ENCODE data around the gene ARID2. TPM values are rescaled to one million over a fixed set of nuclear protein-coding genes. Genes with fewer than 3 reads are reported as not detected.

The ARID2 gene
- total and polyA plus RNA-seq, 2 of the 4 experiments (the other 2 are of a cell fraction): 5.4 to 28.1 TPM

DNA sequence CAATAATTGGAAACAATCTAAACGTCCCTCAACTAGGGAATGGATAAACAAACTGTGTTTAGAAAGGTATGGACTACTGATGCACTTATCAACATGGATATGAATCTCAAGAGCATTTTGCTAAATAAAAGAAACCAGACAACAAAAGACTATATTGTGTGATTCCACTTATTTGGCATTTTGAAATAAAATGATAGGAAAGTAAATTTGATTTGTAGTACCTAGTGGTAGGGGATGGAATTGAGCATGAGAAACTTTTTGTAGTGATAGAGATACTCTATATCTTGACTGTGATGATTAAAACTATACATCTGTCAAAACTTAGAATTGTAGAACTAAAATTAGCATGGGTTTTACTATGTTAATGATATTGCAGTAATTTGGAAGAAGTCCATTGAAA is 87.1 kb downstream of the ARID2 start:
- Histone ChIP-seq H3K23ac (ENCODE audit: low read depth, low read length) (no peak overlapping the region), H2AK9ac (replicated peaks; ENCODE audit: low read depth, low read length, poor library complexity) (no peak overlapping the region), H2BK5ac (ENCODE audit: low read depth, low read length, poor library complexity, severe bottlenecking) (no peak overlapping the region), H2BK20ac (ENCODE audit: low read depth, low read length) (no peak overlapping the region), H4K91ac (ENCODE audit: insufficient read depth, low read depth, low read length) (no peak overlapping the region), H2BK15ac (ENCODE audit: low read depth, low read length) (no peak overlapping the region), H3K18ac (ENCODE audit: low read depth, low read length) (no peak overlapping the region), H3K36me3 (ENCODE audit: control insufficient read depth, insufficient read depth, low read length) (peaks cover 6% of the 10 kb centered on the region; the same call in 1 of the 2 replicates), H4K20me1 (ENCODE audit: insufficient read depth, low read length) (no peaks in the 10 kb centered on the region), H3K9me3 (ENCODE audit: control insufficient read depth, insufficient read depth, low read length) (no peaks in the 10 kb centered on the region), H4K8ac (ENCODE audit: low read depth in 2 of 2, low read length in 2 of 2) (no peak overlapping the region), H2AK5ac (ENCODE audit: low read depth, low read length) (no peak overlapping the region), H3K56ac (ENCODE audit: extremely low read depth, insufficient read depth, low read length) (no peak overlapping the region), H2AFZ (replicated peaks; ENCODE audit: low read length, poor library complexity) (no peak overlapping the region), H3K27ac (ENCODE audit: insufficient read depth, low read length) (no peak overlapping the region), H3K27me3 (ENCODE audit: control insufficient read depth, insufficient read depth, low read length) (no peaks in the 10 kb centered on the region), H3K79me1 (ENCODE audit: low read depth in 1 of 2, low read length in 2 of 2) (peaks cover 0 to 13% of the 10 kb centered on the region in 2 experiments; a peak in 2 of 4 replicates), H3K4me1 (ENCODE audit: control insufficient read depth, insufficient read depth, low read length) (no peaks in the 10 kb centered on the region), H3K9ac (ENCODE audit: low read depth, low read length) (no peak overlapping the region), H4K5ac (ENCODE audit: low read depth, low read length) (no peak overlapping the region), H3K14ac (replicated peaks; ENCODE audit: low read depth, low read length) (no peak overlapping the region), H3K4me3 (ENCODE audit: insufficient read depth, low read depth, low read length) (no peak overlapping the region), H3K4ac (ENCODE audit: low read depth, low read length) (no peak overlapping the region), H3K9me1 (ENCODE audit: insufficient read depth, low read length) (0 out of 2 replicates have a peak, but pooled peaks cover 3% of the 10 kb centered on the region), H2BK120ac (ENCODE audit: low read depth, low read length) (no peak overlapping the region), H3K4me2 (ENCODE audit: low read depth, low read length) (no peak overlapping the region)
- no peak for DNase-seq
- no CpG with 5 or more reads among the region's 1 CpG for WGBS, 2 experiments (ENCODE audit: extremely low coverage in 2 of 2, insufficient read length in 1 of 2)
- ChIA-PET CTCF (interaction anchor here (1.5 kb wide), 1 partner anchor 14 kb away, joined by 3 read pairs; no protein-coding TSS in a partner anchor), POLR2A (ENCODE audit: unreplicated experiment) (no interaction called here)
- in situ Hi-C loops (cut with MboI; ENCODE audit: low sequenced_read_pairs) (no loop called here), dilution Hi-C loops (cut with HindIII; ENCODE audit: low sequenced_read_pairs, unreplicated experiment) (no loop called here), intact Hi-C loops (cut with micrococcal nuclease) (loop anchor here (5.0 kb wide), 1 partner anchor 44 kb away; no protein-coding TSS in a partner anchor)
- no peak for ATAC-seq (ENCODE audit: low read depth)
- no TSS peak for BruUV-seq (replicated peaks)
- TF ChIP-seq FOS (IDR thresholded peaks at IDR 0.05; ENCODE audit: low read depth, low read length) (no peak), BHLHE40 (IDR thresholded peaks at IDR 0.05; ENCODE audit: low read depth, low read length) (no peak), MAFK (IDR thresholded peaks at IDR 0.05; ENCODE audit: low read depth, low read length) (no peak), MAZ (IDR thresholded peaks at IDR 0.05; ENCODE audit: borderline replicate concordance, low read depth, low read length) (no peak), CEBPB (IDR thresholded peaks at IDR 0.05; ENCODE audit: low read depth, low read length) (no peak), MXI1 (IDR thresholded peaks at IDR 0.05; ENCODE audit: borderline replicate concordance, low read depth, low read length) (no peak), NFE2L2 (IDR thresholded peaks at IDR 0.05; ENCODE audit: low read depth, low read length) (no peak), RCOR1 (IDR thresholded peaks at IDR 0.05; ENCODE audit: insufficient replicate concordance, low read length) (no peak)
